GM12878 (cell line): ENCODE measurements around the gene BTBD6. TPM values are rescaled to one million over a fixed set of nuclear protein-coding genes. Genes with fewer than 3 reads are reported as not detected.

ENCODE experiments used
- ATAC-seq: fragments of 200-7000 bp; cut with Tn5 transposase; 3 replicates; pipeline ENCODE4 v1.9.1; 2020; ENCODE audit warnings: mild to moderate bottlenecking, moderate library complexity
- BruUV-seq: library from RNA; stranded (reverse); fragments of 400-500 nt; replicated peaks from 2 replicates; lab custom pipeline; 2021; lab: Mats Ljungman, UMichigan
- CTCF ChIA-PET: fragments of 300-600 bp; sonication (Branson Sonifier 250); formaldehyde crosslinking; extraction: SDS; loops from one replicate; lab custom pipeline; 2021; ENCODE audit warnings: inconsistent platforms; lab: Yijun Ruan, JAX
- POLR2A ChIA-PET: fragments of 350-600 bp; formaldehyde crosslinking; extraction: SDS; loops from one replicate; lab custom pipeline; 2021; ENCODE audit warnings: inconsistent platforms; lab: Charles Lee
- RAD21 ChIA-PET: fragments of 300-600 bp; sonication (Branson Sonifier 250); formaldehyde crosslinking; loops from one replicate; lab custom pipeline; 2023; ENCODE audit warnings: antibody characterized with exemption; ENCODE audit not compliant: unreplicated experiment; lab: Charles Lee
- SMC1A ChIA-PET: fragments of 300-600 bp; sonication (Branson Sonifier 250); formaldehyde crosslinking; loops from one replicate; lab custom pipeline; 2023; ENCODE audit not compliant: unreplicated experiment, uncharacterized antibody; lab: Charles Lee
- DNase-seq: peaks from one replicate; pipeline ENCODE4 v3.0.0-alpha.2; 2011; ENCODE audit warnings: low read depth, low spot score
- FAIRE-seq: peaks from 3 replicates; lab custom pipeline; 2011; peaks lifted over from hg19 to GRCh38; lab: Jason Lieb, UNC
- H2AFZ ChIP-seq: 2 replicates; pipeline ENCODE4 v1.6.0; 2011; ENCODE audit warnings: low read depth, low read length, control low read depth; ENCODE audit not compliant: control insufficient read depth
- H3K27ac ChIP-seq: 2 replicates; pipeline ENCODE4 v1.5.1; 2011; ENCODE audit warnings: control low read depth; ENCODE audit not compliant: control insufficient read depth, insufficient read depth
- H3K27me3 ChIP-seq, 2 experiments: replicated peaks in 1 of 2; 2 replicates each; pipeline versions ENCODE4 v1.6.0 to v1.6.1; 2011; ENCODE audit warnings: low read length in 1 of 2; ENCODE audit not compliant: control insufficient read depth in 2 of 2, insufficient read depth in 2 of 2
- H3K36me3 ChIP-seq, 2 experiments: 2 replicates each; pipeline ENCODE4 v1.5.1; 2011; ENCODE audit warnings: low read length in 1 of 2; ENCODE audit not compliant: control insufficient read depth in 2 of 2, insufficient read depth in 2 of 2
- H3K4me1 ChIP-seq: 2 replicates; pipeline ENCODE4 v1.6.1; 2011; ENCODE audit warnings: mild to moderate bottlenecking, low read length, moderate library complexity, mixed read lengths; ENCODE audit not compliant: control insufficient read depth, insufficient read depth
- H3K4me2 ChIP-seq: 2 replicates; pipeline ENCODE4 v1.6.0; 2011; ENCODE audit warnings: control low read depth; ENCODE audit not compliant: control insufficient read depth, insufficient read depth
- H3K4me3 ChIP-seq: fragments of 200-600 bp; sonication (generic); 2 replicates; pipeline ENCODE4 v1.5.1; 2016
- H3K79me2 ChIP-seq: 2 replicates; pipeline ENCODE4 v1.6.0; 2011; ENCODE audit warnings: low read length; ENCODE audit not compliant: control insufficient read depth, insufficient read depth
- H3K9ac ChIP-seq: 2 replicates; pipeline ENCODE4 v1.8.0; 2011; ENCODE audit warnings: low read length, control low read depth, mixed read lengths; ENCODE audit not compliant: control insufficient read depth, insufficient read depth
- H3K9me3 ChIP-seq: replicated peaks from 3 replicates; pipeline ENCODE4 v1.5.1; 2011; ENCODE audit warnings: mild to moderate bottlenecking, low read length; ENCODE audit not compliant: control insufficient read depth, insufficient read depth
- H4K20me1 ChIP-seq: 2 replicates; pipeline ENCODE4 v1.6.0; 2011; ENCODE audit not compliant: control insufficient read depth, insufficient read depth
- CBFB ChIP-seq: IDR thresholded peaks from 2 replicates; pipeline ENCODE4 v1.6.1; 2016; ENCODE audit warnings: antibody characterized with exemption, low read depth
- CREB1 ChIP-seq: IDR thresholded peaks from 2 replicates; pipeline ENCODE4 v1.6.1; 2012; ENCODE audit warnings: low read depth, mild to moderate bottlenecking, inconsistent platforms
- JUND ChIP-seq: IDR thresholded peaks from 2 replicates; pipeline ENCODE4 v1.6.1; 2012; ENCODE audit warnings: low read depth, mild to moderate bottlenecking, low read length, improper control_type of control experiment, moderate library complexity
- KDM1A ChIP-seq: fragments of 200-600 bp; sonication (generic); IDR thresholded peaks from 2 replicates; pipeline ENCODE4 v1.6.1; 2016; ENCODE audit warnings: borderline replicate concordance
- MEF2B ChIP-seq: fragments of 450-650 bp; IDR thresholded peaks from 2 replicates; pipeline ENCODE4 v1.6.1; 2018; ENCODE audit warnings: mild to moderate bottlenecking, moderate library complexity; ENCODE audit not compliant: partially characterized antibody, poor library complexity, severe bottlenecking
- RAD51 ChIP-seq: fragments of 450-650 bp; IDR thresholded peaks from 2 replicates; pipeline ENCODE4 v1.6.1; 2016; ENCODE audit warnings: moderate library complexity, mild to moderate bottlenecking, inconsistent platforms
- SMARCA5 ChIP-seq: fragments of 450-650 bp; IDR thresholded peaks from 2 replicates; pipeline ENCODE4 v1.6.1; 2017; ENCODE audit warnings: mild to moderate bottlenecking
- SPI1 ChIP-seq: IDR thresholded peaks from 2 replicates; pipeline ENCODE4 v1.6.1; 2011; ENCODE audit warnings: low read depth, mild to moderate bottlenecking, low read length, moderate library complexity, borderline replicate concordance; ENCODE audit not compliant: insufficient read depth
- STAT1 ChIP-seq: fragments of 450-650 bp; conservative IDR thresholded peaks from 2 replicates; pipeline ENCODE4 v1.6.1; 2014; ENCODE audit warnings: antibody characterized with exemption, mild to moderate bottlenecking
- ZNF207 ChIP-seq: fragments of 450-650 bp; IDR thresholded peaks from 2 replicates; pipeline ENCODE4 v1.6.1; 2014; ENCODE audit warnings: antibody characterized with exemption, mild to moderate bottlenecking, borderline replicate concordance
- ZZZ3 ChIP-seq: IDR thresholded peaks from 2 replicates; pipeline ENCODE4 v1.6.1; 2011; ENCODE audit warnings: low read depth; ENCODE audit not compliant: control insufficient read depth, insufficient read length
- WGBS: methylation state at CpG from one replicate; pipeline ENCODE4 v1.1.6; 2016; ENCODE audit warnings: low lambda C conversion rate; ENCODE audit not compliant: insufficient replicate concordance, insufficient coverage; ENCODE audit errors: missing lambda C conversion rate; 5-methylcytosine and 5-hydroxymethylcytosine counted together
- in situ Hi-C: fragments of 300-500 bp; cut with MboI; formaldehyde crosslinking; loops from 9 replicates; pipeline ENCODE4 v1.14.3; 2018; ENCODE audit warnings: mixed read lengths
- intact Hi-C: fragments of 100-400 bp; cut with micrococcal nuclease; formaldehyde crosslinking; loops from one replicate; pipeline ENCODE4 v1.14.2; 2022; ENCODE audit not compliant: unreplicated experiment
- polyA plus RNA-seq, 11 experiments: library from polyadenylated mRNA; depleted of rRNA in 4 of 11; unstranded in 6 of 11; stranded (reverse) in 5 of 11; fragments of >200 nt; fragmentation: Nextera tagmentation in 4 of 11; fragmentation: Illumina TruSeq in 1 of 11; extraction: Ambion mirVana in 4 of 11; extraction: Trizol in 1 of 11; gene quantifications; 1 replicate in 1 of 11; 2 replicates in 10 of 11; pipeline versions ENCODE4 v1.2.1 to v1.2.3, GENCODE V29; 2011 to 2016; ENCODE audit warnings: inconsistent platforms in 2 of 11, missing spikeins in 2 of 11, low read depth in 1 of 11
- total RNA-seq, 4 experiments: library from RNA; depleted of rRNA in 3 of 4; stranded (reverse); fragments of >200 nt in 3 of 4; fragmentation: Illumina TruSeq in 1 of 4; extraction: Trizol in 1 of 4; gene quantifications; 2 replicates each; pipeline versions ENCODE4 v1.2.1 to v1.2.3, GENCODE V29; 2013 to 2021
- TF ChIP-seq, protein P1 (sequence below): fragments of 450-650 bp; formaldehyde crosslinking; IDR thresholded peaks from 2 replicates; pipeline ENCODE4 v1.5.0; 2022; ENCODE audit warnings: mild to moderate bottlenecking, missing genetic modification characterization
- TF ChIP-seq, protein P2 (sequence below): IDR thresholded peaks from 2 replicates; pipeline ENCODE4 v1.6.1; 2011; ENCODE audit warnings: low read depth, mild to moderate bottlenecking, low read length, moderate library complexity, borderline replicate concordance; ENCODE audit errors: extremely low read depth

BTBD6 gene
- total and polyA plus RNA-seq, 10 of the 15 experiments (the other 5 are each of a cell fraction or from before 2014, with no cell fraction given), result 1.4 to 36.5 (median 15.8) TPM

DNA sequence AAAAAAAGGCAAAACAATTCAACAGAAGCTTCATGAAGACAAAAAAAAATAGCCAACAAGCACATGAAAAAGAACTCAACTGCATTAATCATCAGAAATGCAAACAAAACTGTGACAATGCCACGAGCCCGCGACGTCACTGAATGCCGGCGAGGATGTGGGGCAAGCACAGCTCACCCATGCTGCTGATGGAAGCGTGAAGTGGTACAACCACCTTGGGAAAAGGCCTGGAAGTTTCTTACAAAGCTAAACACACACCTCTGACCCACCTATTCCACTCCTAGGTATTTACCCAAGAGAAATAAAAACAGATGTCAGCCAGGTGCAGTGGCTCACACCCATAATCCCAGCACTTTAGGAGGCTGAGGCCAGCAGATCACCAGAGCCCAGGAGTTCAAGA is 10.5 kb downstream of the BTBD6 start:
- BruUV-seq, result no TSS peak
- POLR2A ChIA-PET, result no interaction called here
- CTCF ChIA-PET, result no interaction called here

More for the DNA sequence above, 10.5 kb downstream of the BTBD6 start:
- H3K4me3 ChIP-seq, result no peak overlapping the region
- no peaks in the 10 kb centered on the region for H3K79me2 ChIP-seq
- no peak overlapping the region for H3K4me2 ChIP-seq
- ChIA-PET SMC1A (no interaction called here), RAD21 (no interaction called here)
- no peaks in the 10 kb centered on the region for H3K9me3 ChIP-seq
- peaks cover 0 to 11% of the 10 kb centered on the region in 2 experiments; a peak in 3 of 4 replicates for H3K36me3 ChIP-seq
- H4K20me1 ChIP-seq, result no peaks in the 10 kb centered on the region; the same call in 1 of the 2 replicates
- TF ChIP-seq JUND (no peak), ZZZ3 (no peak), STAT1 (no peak), SPI1 (no peak), SMARCA5 (no peak), MEF2B (no peak), CBFB (no peak), RAD51 (no peak), CREB1 (no peak), ZNF207 (no peak), KDM1A (no peak)
- TF ChIP-seq, protein P1, sequence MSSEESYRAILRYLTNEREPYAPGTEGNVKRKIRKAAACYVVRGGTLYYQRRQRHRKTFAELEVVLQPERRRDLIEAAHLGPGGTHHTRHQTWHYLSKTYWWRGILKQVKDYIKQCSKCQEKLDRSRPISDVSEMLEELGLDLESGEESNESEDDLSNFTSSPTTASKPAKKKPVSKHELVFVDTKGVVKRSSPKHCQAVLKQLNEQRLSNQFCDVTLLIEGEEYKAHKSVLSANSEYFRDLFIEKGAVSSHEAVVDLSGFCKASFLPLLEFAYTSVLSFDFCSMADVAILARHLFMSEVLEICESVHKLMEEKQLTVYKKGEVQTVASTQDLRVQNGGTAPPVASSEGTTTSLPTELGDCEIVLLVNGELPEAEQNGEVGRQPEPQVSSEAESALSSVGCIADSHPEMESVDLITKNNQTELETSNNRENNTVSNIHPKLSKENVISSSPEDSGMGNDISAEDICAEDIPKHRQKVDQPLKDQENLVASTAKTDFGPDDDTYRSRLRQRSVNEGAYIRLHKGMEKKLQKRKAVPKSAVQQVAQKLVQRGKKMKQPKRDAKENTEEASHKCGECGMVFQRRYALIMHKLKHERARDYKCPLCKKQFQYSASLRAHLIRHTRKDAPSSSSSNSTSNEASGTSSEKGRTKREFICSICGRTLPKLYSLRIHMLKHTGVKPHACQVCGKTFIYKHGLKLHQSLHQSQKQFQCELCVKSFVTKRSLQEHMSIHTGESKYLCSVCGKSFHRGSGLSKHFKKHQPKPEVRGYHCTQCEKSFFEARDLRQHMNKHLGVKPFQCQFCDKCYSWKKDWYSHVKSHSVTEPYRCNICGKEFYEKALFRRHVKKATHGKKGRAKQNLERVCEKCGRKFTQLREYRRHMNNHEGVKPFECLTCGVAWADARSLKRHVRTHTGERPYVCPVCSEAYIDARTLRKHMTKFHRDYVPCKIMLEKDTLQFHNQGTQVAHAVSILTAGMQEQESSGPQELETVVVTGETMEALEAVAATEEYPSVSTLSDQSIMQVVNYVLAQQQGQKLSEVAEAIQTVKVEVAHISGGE, result no peak
- TF ChIP-seq, protein P2, sequence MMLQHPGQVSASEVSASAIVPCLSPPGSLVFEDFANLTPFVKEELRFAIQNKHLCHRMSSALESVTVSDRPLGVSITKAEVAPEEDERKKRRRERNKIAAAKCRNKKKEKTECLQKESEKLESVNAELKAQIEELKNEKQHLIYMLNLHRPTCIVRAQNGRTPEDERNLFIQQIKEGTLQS, result no peak
- H3K27ac ChIP-seq, result no peak overlapping the region
- 87% methylated on average over 7 of the region's 7 CpGs for WGBS
- no peak for DNase-seq
- peaks cover 9% of the 10 kb centered on the region for H3K4me1 ChIP-seq
- in situ Hi-C loops, result no loop called here
- intact Hi-C loops, result no loop called here
- no peak for FAIRE-seq
- no peaks in the 10 kb centered on the region for H3K27me3 ChIP-seq
- no peak for ATAC-seq
- H2AFZ ChIP-seq, result no peak overlapping the region
- no peak overlapping the region for H3K9ac ChIP-seq
